Osteoblast (primary cell): Measurements from ENCODE around the gene REM2. TPM values are rescaled to one million over a fixed set of nuclear protein-coding genes. Genes with fewer than 3 reads are reported as not detected.

Source experiments
- DNase-seq: peaks from one replicate; pipeline ENCODE4 v3.0.0; 2011; ENCODE audit warnings: low spot score, mixed read lengths; ENCODE audit not compliant: insufficient read length; ENCODE audit errors: missing footprints
- H2AFZ ChIP-seq: 2 replicates; pipeline ENCODE4 v1.6.0; 2011; ENCODE audit warnings: mild to moderate bottlenecking, low read length
- H3K27ac ChIP-seq: 2 replicates; pipeline ENCODE4 v1.5.1; 2011; ENCODE audit warnings: mild to moderate bottlenecking, low read depth, low read length, moderate library complexity
- H3K27me3 ChIP-seq: 2 replicates; pipeline ENCODE4 v1.6.0; 2012; ENCODE audit warnings: mild to moderate bottlenecking, control low read depth, inconsistent platforms, low read length, moderate library complexity; ENCODE audit not compliant: insufficient read depth
- H3K36me3 ChIP-seq: 2 replicates; pipeline ENCODE4 v1.5.1; 2011; ENCODE audit warnings: mild to moderate bottlenecking, low read length, control low read depth, moderate library complexity; ENCODE audit not compliant: insufficient read depth
- H3K4me1 ChIP-seq: 2 replicates; pipeline ENCODE4 v1.5.1; 2011; ENCODE audit warnings: mild to moderate bottlenecking, low read length, control low read depth, moderate library complexity; ENCODE audit not compliant: insufficient read depth
- H3K4me2 ChIP-seq: 2 replicates; pipeline ENCODE4 v1.6.0; 2011; ENCODE audit warnings: mild to moderate bottlenecking, low read length; ENCODE audit not compliant: insufficient read depth
- H3K4me3 ChIP-seq: fragments of 200-600 bp; sonication (generic); 3 replicates; pipeline ENCODE4 v1.5.1; 2012; ENCODE audit warnings: mild to moderate bottlenecking, low read length, inconsistent platforms; ENCODE audit not compliant: insufficient read depth
- H3K79me2 ChIP-seq: 2 replicates; pipeline ENCODE4 v1.6.0; 2012; ENCODE audit warnings: mild to moderate bottlenecking, low read length, control low read depth, inconsistent platforms; ENCODE audit not compliant: insufficient read depth
- H3K9me3 ChIP-seq: 2 replicates; pipeline ENCODE4 v1.5.1; 2011; ENCODE audit warnings: low read depth, low read length, control low read depth
- H4K20me1 ChIP-seq: 2 replicates; pipeline ENCODE4 v1.6.0; 2012; ENCODE audit warnings: mild to moderate bottlenecking, low read length, control low read depth; ENCODE audit not compliant: insufficient read depth
- total RNA-seq: library from RNA; depleted of rRNA; stranded (reverse); fragments of >200 nt; gene quantifications from 2 replicates; pipeline ENCODE4 v1.2.3, GENCODE V29; 2012
- TF ChIP-seq, protein P1 (sequence below): IDR thresholded peaks from 2 replicates; pipeline ENCODE4 v1.5.1; 2011; ENCODE audit warnings: mild to moderate bottlenecking, low read depth, low read length, moderate library complexity; ENCODE audit errors: extremely low read depth

Gene REM2
- total RNA-seq, 1 donor, result 0.36 TPM

DNA sequence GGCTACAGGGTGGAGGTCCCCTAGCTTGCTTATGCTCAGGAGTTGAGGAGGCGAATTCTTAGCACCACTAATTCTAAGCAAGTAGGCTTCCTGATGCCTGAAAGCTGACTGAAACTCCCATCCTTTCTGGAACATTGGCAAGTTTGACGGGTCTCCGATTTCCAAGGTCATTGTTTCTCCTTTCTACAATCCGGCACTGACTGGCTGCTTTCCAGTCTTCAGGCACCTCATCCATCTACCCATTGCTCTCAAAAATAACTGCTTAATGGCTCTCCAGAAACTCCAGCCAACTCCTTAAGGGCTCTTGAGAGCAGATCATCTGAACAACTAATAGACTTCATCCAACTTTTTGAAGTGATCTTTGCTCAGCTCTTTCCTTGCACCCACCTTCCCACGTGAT is 13.3 kb downstream of the REM2 start:
- Histone ChIP-seq H2AFZ (no peak overlapping the region), H3K36me3 (peaks cover 7% of the 10 kb centered on the region), H3K9me3 (no peaks in the 10 kb centered on the region), H3K79me2 (no peaks in the 10 kb centered on the region), H3K4me2 (no peak overlapping the region), H3K4me1 (peaks cover 24% of the 10 kb centered on the region), H4K20me1 (no peaks in the 10 kb centered on the region), H3K27me3 (no peaks in the 10 kb centered on the region), H3K27ac (no peak overlapping the region), H3K4me3 (no peak overlapping the region)
- TF ChIP-seq, protein P1, sequence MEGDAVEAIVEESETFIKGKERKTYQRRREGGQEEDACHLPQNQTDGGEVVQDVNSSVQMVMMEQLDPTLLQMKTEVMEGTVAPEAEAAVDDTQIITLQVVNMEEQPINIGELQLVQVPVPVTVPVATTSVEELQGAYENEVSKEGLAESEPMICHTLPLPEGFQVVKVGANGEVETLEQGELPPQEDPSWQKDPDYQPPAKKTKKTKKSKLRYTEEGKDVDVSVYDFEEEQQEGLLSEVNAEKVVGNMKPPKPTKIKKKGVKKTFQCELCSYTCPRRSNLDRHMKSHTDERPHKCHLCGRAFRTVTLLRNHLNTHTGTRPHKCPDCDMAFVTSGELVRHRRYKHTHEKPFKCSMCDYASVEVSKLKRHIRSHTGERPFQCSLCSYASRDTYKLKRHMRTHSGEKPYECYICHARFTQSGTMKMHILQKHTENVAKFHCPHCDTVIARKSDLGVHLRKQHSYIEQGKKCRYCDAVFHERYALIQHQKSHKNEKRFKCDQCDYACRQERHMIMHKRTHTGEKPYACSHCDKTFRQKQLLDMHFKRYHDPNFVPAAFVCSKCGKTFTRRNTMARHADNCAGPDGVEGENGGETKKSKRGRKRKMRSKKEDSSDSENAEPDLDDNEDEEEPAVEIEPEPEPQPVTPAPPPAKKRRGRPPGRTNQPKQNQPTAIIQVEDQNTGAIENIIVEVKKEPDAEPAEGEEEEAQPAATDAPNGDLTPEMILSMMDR, result no peak
- no peak for DNase-seq

GRCh38 chr14:22896760-22897159 is 13.7 kb downstream of the REM2 start:
- Histone ChIP-seq H3K4me3 (no peak overlapping the region), H3K79me2 (no peaks in the 10 kb centered on the region), H3K4me2 (no peak overlapping the region), H3K9me3 (no peaks in the 10 kb centered on the region), H3K4me1 (peaks cover 24% of the 10 kb centered on the region), H2AFZ (no peak overlapping the region), H3K27me3 (no peaks in the 10 kb centered on the region), H3K27ac (no peak overlapping the region), H3K36me3 (peaks cover 11% of the 10 kb centered on the region), H4K20me1 (no peaks in the 10 kb centered on the region)
- TF ChIP-seq, protein P1, result no peak
- DNase-seq, result peak; percentile 6

GRCh38 chr14:22897357-22897756 is 14.3 kb downstream of the REM2 start:
- DNase-seq, result peak; percentile 21
- Histone ChIP-seq H3K9me3 (no peaks in the 10 kb centered on the region), H3K27me3 (no peaks in the 10 kb centered on the region), H3K4me3 (no peak overlapping the region), H4K20me1 (no peaks in the 10 kb centered on the region), H3K27ac (peak overlapping the region; percentile 59), H3K79me2 (no peaks in the 10 kb centered on the region), H3K4me2 (no peak overlapping the region), H3K4me1 (peaks cover 24% of the 10 kb centered on the region), H2AFZ (no peak overlapping the region), H3K36me3 (peaks cover 17% of the 10 kb centered on the region)
- TF ChIP-seq, protein P1, result no peak

- Histone ChIP-seq H3K4me1 (peaks cover 24% of the 10 kb centered on the region), H2AFZ (peak overlapping the region; percentile 30), H4K20me1 (no peaks in the 10 kb centered on the region), H3K9me3 (no peaks in the 10 kb centered on the region), H3K27ac (peak overlapping the region; percentile 59), H3K4me3 (no peak overlapping the region), H3K4me2 (peak overlapping the region; percentile 33), H3K27me3 (no peaks in the 10 kb centered on the region), H3K36me3 (peaks cover 28% of the 10 kb centered on the region), H3K79me2 (no peaks in the 10 kb centered on the region)
- TF ChIP-seq, protein P1, result no peak
- DNase-seq, result peak; percentile 85
Observed at GRCh38 chr14:22898302-22899090, 15.5 kb downstream of the REM2 start.
